Esophagus squamous epithelium (tissue), 5 donors: ENCODE data around the gene PVALEF. TPM values are rescaled to one million over a fixed set of nuclear protein-coding genes. Genes with fewer than 3 reads are reported as not detected.

ENCODE experiments used
- DNase-seq: peaks from one replicate; lab custom pipeline; 2025; lab: John Stamatoyannopoulos, UW
- H3K27ac ChIP-seq, 4 donors: fragments of 200-600 bp; sonication (generic); one replicate each; pipeline ENCODE4 v1.5.1; 2016 to 2019; ENCODE audit warnings: mild to moderate bottlenecking in 1 of 4
- H3K27me3 ChIP-seq, 4 donors: fragments of 200-600 bp; sonication (generic); 1 replicate in 3 of 4; 2 replicates in 1 of 4; pipeline versions ENCODE4 v1.5.1 to v1.6.0; 2017 to 2021; ENCODE audit warnings: antibody characterized with exemption in 1 of 4
- H3K36me3 ChIP-seq, 3 donors: fragments of 200-600 bp; sonication (generic); one replicate each; pipeline ENCODE4 v1.5.1; 2016 to 2019
- H3K4me1 ChIP-seq, 3 donors: fragments of 200-600 bp; sonication (generic); one replicate each; pipeline ENCODE4 v1.5.1; 2017 to 2019
- H3K4me3 ChIP-seq, 4 donors: fragments of 200-600 bp; sonication (generic); 1 replicate in 3 of 4; 2 replicates in 1 of 4; pipeline ENCODE4 v1.5.1; 2016 to 2019; ENCODE audit warnings: mild to moderate bottlenecking in 2 of 4, moderate library complexity in 1 of 4
- H3K9me3 ChIP-seq, 3 donors: fragments of 200-600 bp; sonication (generic); one replicate each; pipeline ENCODE4 v1.5.1; 2016 to 2019
- CTCF ChIP-seq, 6 experiments: fragments of 450-650 bp in 4 of 6; fragments of 200-600 bp in 2 of 6; sonication (generic) in 2 of 6; IDR thresholded peaks; one replicate each; pipeline ENCODE4 v1.5.1; 2016 to 2019; ENCODE audit warnings: antibody characterized with exemption in 6 of 6, mild to moderate bottlenecking in 4 of 6, moderate library complexity in 4 of 6
- POLR2A ChIP-seq, 4 donors: fragments of 450-650 bp; IDR thresholded peaks; one replicate each; pipeline ENCODE4 v1.6.1; 2017; ENCODE audit warnings: antibody characterized with exemption in 4 of 4, mild to moderate bottlenecking in 4 of 4, moderate library complexity in 3 of 4
- WGBS, 2 donors: methylation state at CpG; one replicate each; pipeline ENCODE4 v1.1.5; 2018; 5-methylcytosine and 5-hydroxymethylcytosine counted together
- intact Hi-C: fragments of 100-400 bp; cut with DNase I; formaldehyde crosslinking; loops from one replicate; pipeline ENCODE4 v1.15.0; 2022
- total RNA-seq, 4 donors: library from RNA; depleted of rRNA; stranded (reverse); fragments of >200 nt; gene quantifications; one replicate each; pipeline ENCODE4 v1.1.0, GENCODE V29; 2016
- donor health status: DM: yes; HTN: yes; CAD: no.

Gene PVALEF
- total RNA-seq, 4 donors from 2014 or later = not detected

- WGBS, 2 donors = 90% methylated on average over 2 of the region's 26 CpGs; no CpG with 5 or more reads in 1 of the 2 donors
- DNase-seq = no peak
Measured at GRCh38 chr17:81187586-81188490, 22.5 kb downstream of the PVALEF start.

GRCh38 chr17:81188491-81188840 lies 23.2 kb downstream of the PVALEF start:
- Histone ChIP-seq H3K27ac (no peak overlapping the region), H3K4me3 (no peak overlapping the region), H3K4me1 (peaks cover 0 to 6% (median 0%) of the 10 kb centered on the region in 3 donors), H3K36me3 (peaks cover 0 to 25% (median 0%) of the 10 kb centered on the region in 3 donors), H3K27me3 (peaks cover 0 to 22% (median 0%) of the 10 kb centered on the region in 4 donors), H3K9me3 (no peaks in the 10 kb centered on the region)
- TF ChIP-seq POLR2A (IDR thresholded peaks at IDR 0.05) (no peak), CTCF (IDR thresholded peaks at IDR 0.05) (no peak)
- DNase-seq = no peak
- 100% methylated on average over 3 of the region's 12 CpGs; no CpG with 5 or more reads in 1 of the 2 donors for WGBS, 2 donors
- intact Hi-C loops = no loop called here

More at GRCh38 chr17:81187586-81188490, 22.5 kb downstream of the PVALEF start:
- intact Hi-C loops = no loop called here
- H3K9me3 ChIP-seq = no peaks in the 10 kb centered on the region
- no peak overlapping the region for H3K4me3 ChIP-seq
- peaks cover 0 to 28% (median 0%) of the 10 kb centered on the region in 4 donors for H3K27me3 ChIP-seq
- peaks cover 0 to 25% (median 0%) of the 10 kb centered on the region in 3 donors for H3K36me3 ChIP-seq
- no peak overlapping the region for H3K27ac ChIP-seq
- H3K4me1 ChIP-seq = peaks cover 0 to 5% (median 0%) of the 10 kb centered on the region in 3 donors
- TF ChIP-seq CTCF (IDR thresholded peaks at IDR 0.05) = no peak
- TF ChIP-seq POLR2A (IDR thresholded peaks at IDR 0.05) = no peak

- intact Hi-C loops = no loop called here
- Histone ChIP-seq H3K27me3 (peaks cover 0 to 17% (median 0%) of the 10 kb centered on the region in 4 donors), H3K36me3 (peaks cover 0 to 25% (median 0%) of the 10 kb centered on the region in 3 donors), H3K4me1 (peaks cover 0 to 6% (median 0%) of the 10 kb centered on the region in 3 donors), H3K9me3 (no peaks in the 10 kb centered on the region), H3K27ac (no peak overlapping the region), H3K4me3 (no peak overlapping the region)
- 93% methylated on average over 3 of the region's 7 CpGs; no CpG with 5 or more reads in 1 of the 2 donors for WGBS, 2 donors
- no peak for TF ChIP-seq CTCF (IDR thresholded peaks at IDR 0.05)
- no peak for TF ChIP-seq POLR2A (IDR thresholded peaks at IDR 0.05)
- DNase-seq = no peak
Measured at GRCh38 chr17:81189016-81189415, 23.7 kb downstream of the PVALEF start.

GRCh38 chr17:81189670-81190530 lies 24.6 kb downstream of the PVALEF start:
- Histone ChIP-seq H3K4me1 (peaks cover 0 to 6% (median 0%) of the 10 kb centered on the region in 3 donors), H3K4me3 (no peak overlapping the region), H3K27ac (no peak overlapping the region), H3K36me3 (peaks cover 0 to 25% (median 0%) of the 10 kb centered on the region in 3 donors), H3K9me3 (no peaks in the 10 kb centered on the region), H3K27me3 (peaks cover 0 to 8% (median 0%) of the 10 kb centered on the region in 4 donors)
- DNase-seq = no peak
- no peak for TF ChIP-seq CTCF (IDR thresholded peaks at IDR 0.05)
- no peak for TF ChIP-seq POLR2A (IDR thresholded peaks at IDR 0.05)
- intact Hi-C loops = no loop called here
- 59% methylated on average over 7 of the region's 27 CpGs; no CpG with 5 or more reads in 1 of the 2 donors for WGBS, 2 donors
